HepG2 (cell line): ENCODE data around the gene SPINK8. TPM values are rescaled to one million over a fixed set of nuclear protein-coding genes. Genes with fewer than 3 reads are reported as not detected.

ENCODE experiments used
- ATF2 ChIP-seq: sonication (generic); formaldehyde crosslinking; IDR thresholded peaks from 2 replicates; pipeline ENCODE4 v1.4.0; 2020; ENCODE audit warnings: missing genetic modification reagents
- DR1 ChIP-seq: sonication (generic); formaldehyde crosslinking; IDR thresholded peaks from 2 replicates; pipeline ENCODE4 v1.8.0; 2021; ENCODE audit warnings: mild to moderate bottlenecking, missing genetic modification reagents, inconsistent platforms
- E2F2 ChIP-seq: sonication (generic); formaldehyde crosslinking; IDR thresholded peaks from 2 replicates; pipeline ENCODE4 v1.4.0; 2020; ENCODE audit warnings: missing genetic modification reagents, borderline replicate concordance
- ELF1 ChIP-seq: sonication (generic); formaldehyde crosslinking; IDR thresholded peaks from 2 replicates; pipeline ENCODE4 v1.4.0; 2020; ENCODE audit warnings: missing genetic modification reagents
- HMGXB3 ChIP-seq: sonication (generic); formaldehyde crosslinking; IDR thresholded peaks from 2 replicates; pipeline ENCODE4 v1.4.0; 2020; ENCODE audit warnings: missing genetic modification reagents, borderline replicate concordance
- IRF1 ChIP-seq: sonication (generic); formaldehyde crosslinking; IDR thresholded peaks from 2 replicates; pipeline ENCODE4 v1.4.0; 2020; ENCODE audit warnings: low read depth, mild to moderate bottlenecking, missing genetic modification reagents
- KDM3A ChIP-seq: IDR thresholded peaks from 2 replicates; pipeline ENCODE4 v1.6.1; 2018; ENCODE audit warnings: low read depth, missing compliant biosample characterization
- MAF1 ChIP-seq: sonication (generic); formaldehyde crosslinking; IDR thresholded peaks from 2 replicates; pipeline ENCODE4 v1.5.0; 2020; ENCODE audit warnings: missing genetic modification reagents, borderline replicate concordance
- MEIS1 ChIP-seq: sonication (generic); formaldehyde crosslinking; IDR thresholded peaks from 2 replicates; pipeline ENCODE4 v1.9.0; 2021; ENCODE audit warnings: mild to moderate bottlenecking, missing genetic modification reagents, moderate library complexity, borderline replicate concordance
- MEIS2 ChIP-seq: sonication (generic); formaldehyde crosslinking; IDR thresholded peaks from 2 replicates; pipeline ENCODE4 v1.9.0; 2021; ENCODE audit warnings: mild to moderate bottlenecking, missing genetic modification reagents
- RFX3 ChIP-seq: IDR thresholded peaks from 2 replicates; pipeline ENCODE4 v1.6.1; 2016; ENCODE audit warnings: missing biosample characterization, missing genetic modification reagents
- TEAD2 ChIP-seq: sonication (generic); formaldehyde crosslinking; IDR thresholded peaks from 2 replicates; pipeline ENCODE4 v1.9.0; 2021; ENCODE audit warnings: missing genetic modification reagents
- THAP11 ChIP-seq: IDR thresholded peaks from 2 replicates; pipeline ENCODE4 v1.6.1; 2016; ENCODE audit warnings: missing biosample characterization, missing genetic modification reagents
- TOE1 ChIP-seq: sonication (generic); formaldehyde crosslinking; IDR thresholded peaks from 2 replicates; pipeline ENCODE4 v1.4.0; 2020; ENCODE audit warnings: mild to moderate bottlenecking, missing genetic modification reagents
- TSC22D2 ChIP-seq: sonication (generic); formaldehyde crosslinking; IDR thresholded peaks from 2 replicates; pipeline ENCODE4 v1.5.1; 2020; ENCODE audit warnings: missing genetic modification reagents, mild to moderate bottlenecking, borderline replicate concordance
- ZC3H13 ChIP-seq: sonication (generic); formaldehyde crosslinking; IDR thresholded peaks from 2 replicates; pipeline ENCODE4 v1.8.1; 2023; ENCODE audit warnings: mild to moderate bottlenecking, missing genetic modification reagents, moderate library complexity
- ZNF232 ChIP-seq: sonication (generic); formaldehyde crosslinking; IDR thresholded peaks from 2 replicates; pipeline ENCODE4 v1.4.0; 2020; ENCODE audit warnings: missing genetic modification reagents, borderline replicate concordance
- ZNF296 ChIP-seq: sonication (generic); formaldehyde crosslinking; conservative IDR thresholded peaks from 2 replicates; pipeline ENCODE4 v1.5.0; 2020; ENCODE audit warnings: mild to moderate bottlenecking, missing genetic modification reagents
- ZNF616 ChIP-seq: sonication (generic); formaldehyde crosslinking; IDR thresholded peaks from 2 replicates; pipeline ENCODE4 v1.5.0; 2020; ENCODE audit warnings: low read depth, mild to moderate bottlenecking, missing genetic modification reagents
- ZNF749 ChIP-seq: sonication (generic); formaldehyde crosslinking; IDR thresholded peaks from 2 replicates; pipeline ENCODE4 v1.8.0; 2022; ENCODE audit warnings: mild to moderate bottlenecking, missing genetic modification reagents, moderate library complexity, borderline replicate concordance
- ZSCAN25 ChIP-seq: sonication (generic); formaldehyde crosslinking; IDR thresholded peaks from 2 replicates; pipeline ENCODE4 v1.8.0; 2022; ENCODE audit warnings: mild to moderate bottlenecking, missing genetic modification reagents
- ZZZ3 ChIP-seq: sonication (generic); formaldehyde crosslinking; IDR thresholded peaks from 2 replicates; pipeline ENCODE4 v1.4.0; 2020; ENCODE audit warnings: missing genetic modification reagents, mild to moderate bottlenecking, borderline replicate concordance
- polyA plus RNA-seq, 8 experiments: library from polyadenylated mRNA; depleted of rRNA in 3 of 8; stranded (reverse) in 7 of 8; unstranded in 1 of 8; fragments of >200 nt; fragmentation: Illumina TruSeq in 4 of 8; extraction: Trizol in 4 of 8; gene quantifications; 2 replicates each; pipeline versions ENCODE4 v1.2.1 to v1.2.3, GENCODE V29; 2011 to 2016; ENCODE audit warnings: low read depth in 4 of 8, missing spikeins in 1 of 8, mixed read lengths in 1 of 8; ENCODE audit not compliant: insufficient read depth in 1 of 8
- total RNA-seq, 5 experiments: library from RNA; depleted of rRNA; stranded (reverse); fragments of >200 nt; fragmentation: Illumina TruSeq; extraction: Trizol; gene quantifications; 2 replicates each; pipeline ENCODE4 v1.2.3, GENCODE V29; 2016; ENCODE audit warnings: low read depth in 1 of 5

Gene SPINK8
- total and polyA plus RNA-seq, 2 of the 13 experiments (the other 11 are each of a cell fraction or from before 2014, with no cell fraction given), result not detected

GRCh38 chr3:48301020-48301799, 32.3 kb downstream of the SPINK8 start, which contains the start of gene NME6 (continued):
- TF ChIP-seq HMGXB3 (CRISPR knock-in tag), result peak; percentile 76; the same call in 1 of the 2 replicates
- 0 out of 2 replicates have a peak, but pooled peaks have one; percentile 39 for TF ChIP-seq IRF1 (CRISPR knock-in tag)
- TF ChIP-seq DR1, result peak; percentile 96
- TF ChIP-seq KDM3A (CRISPR knock-in tag), result peak; percentile 82
- peak; percentile 96 for TF ChIP-seq TEAD2 (CRISPR knock-in tag)
- no peak for TF ChIP-seq MEIS1
- TF ChIP-seq RFX3 (CRISPR knock-in tag), result 0 out of 2 replicates have a peak, but pooled peaks have one; percentile 24
- peak; percentile 68 for TF ChIP-seq MEIS2 (CRISPR knock-in tag)
- no peak for TF ChIP-seq E2F2 (CRISPR knock-in tag)
- no peak; the same call in 1 of the 2 replicates for TF ChIP-seq MAF1 (CRISPR knock-in tag)
- peak; percentile 74; the same call in 1 of the 2 replicates for TF ChIP-seq ZZZ3 (CRISPR knock-in tag)
- peak; percentile 58 for TF ChIP-seq ZSCAN25
- peak; percentile 85; the same call in 1 of the 2 replicates for TF ChIP-seq ZNF749 (CRISPR knock-in tag)
- no peak; the same call in 1 of the 2 replicates for TF ChIP-seq ATF2 (CRISPR knock-in tag)
- TF ChIP-seq ELF1, result peak; percentile 43
- peak; percentile 84 for TF ChIP-seq ZNF616
- peak; percentile 36; the same call in 1 of the 2 replicates for TF ChIP-seq TSC22D2
- TF ChIP-seq TOE1, result peak; percentile 97; the same call in 1 of the 2 replicates
- no peak for TF ChIP-seq ZNF296 (CRISPR knock-in tag)
- peak; percentile 65 for TF ChIP-seq ZNF232 (CRISPR knock-in tag)
- peak; percentile 92 for TF ChIP-seq THAP11 (CRISPR knock-in tag)
- TF ChIP-seq ZC3H13, result peak; percentile 76
